ENCODE results near the gene VPS29. TPM values are rescaled to one million over a fixed set of nuclear protein-coding genes. Genes with fewer than 3 reads are reported as not detected.

The VPS29 gene
- total RNA-seq, 2 donors from 2014 or later, result 120 to 130 TPM

DNA sequence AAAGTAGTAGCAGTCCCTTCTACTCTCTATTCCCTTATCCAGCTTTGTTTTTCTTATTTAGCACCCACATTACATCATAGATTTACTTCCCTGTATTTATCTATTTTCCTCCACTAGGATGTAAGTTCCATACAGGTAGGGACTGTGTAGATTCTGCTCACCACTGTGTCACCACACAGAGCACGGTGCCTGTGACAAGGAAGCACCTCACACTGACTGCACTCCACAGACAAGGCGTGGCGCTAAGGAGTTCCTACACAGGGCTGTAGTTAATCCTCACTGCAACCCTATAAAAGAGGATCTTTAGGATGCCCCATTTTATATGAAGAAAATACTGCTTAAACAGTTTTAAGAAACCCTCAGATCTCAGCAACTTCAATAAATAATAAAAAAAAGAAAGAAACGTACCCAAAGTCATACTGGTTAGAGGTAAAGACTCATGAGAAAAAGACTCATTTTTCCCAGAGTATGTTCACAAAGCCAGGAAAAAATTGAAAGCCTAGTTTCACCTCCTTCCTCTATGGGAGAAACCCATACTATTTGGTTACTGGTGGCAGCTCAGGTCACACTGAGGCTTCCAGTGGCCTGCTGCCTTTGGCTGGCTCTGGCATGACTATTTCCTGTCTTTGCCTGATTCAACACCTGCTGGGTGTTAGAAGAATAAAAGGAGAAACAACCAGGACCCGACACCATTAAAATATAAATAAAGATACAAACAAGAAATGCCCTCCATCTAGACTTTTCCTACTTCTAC lies 37.1 kb upstream of the VPS29 start:
- no peak for TF ChIP-seq CTCF (IDR thresholded peaks at IDR 0.05)
- no peaks in the 10 kb centered on the region for H3K9me3 ChIP-seq
- peak overlapping the region; percentile 42 for H3K27ac ChIP-seq
- peak; percentile 44 for DNase-seq
- H3K27me3 ChIP-seq, result no peaks in the 10 kb centered on the region
- H3K4me3 ChIP-seq, result no peak overlapping the region
- no peaks in the 10 kb centered on the region for H3K4me1 ChIP-seq
- H3K36me3 ChIP-seq, result peaks cover 6% of the 10 kb centered on the region
- peak overlapping the region in 1 of 2 donors; percentile 1 for H3K9ac ChIP-seq (ENCODE audit: low read depth in 2 of 2, low read length in 2 of 2)
- intact Hi-C loops (cut with DNase I), result no loop called here

- Histone ChIP-seq H3K9me3 (no peaks in the 10 kb centered on the region), H3K4me3 (no peak overlapping the region), H3K9ac (ENCODE audit: low read depth in 2 of 2, low read length in 2 of 2) (peak overlapping the region in 1 of 2 donors; percentile 3), H3K27me3 (no peaks in the 10 kb centered on the region), H3K27ac (peak overlapping the region; percentile 42), H3K4me1 (no peaks in the 10 kb centered on the region), H3K36me3 (peaks cover 6% of the 10 kb centered on the region)
- intact Hi-C loops (cut with DNase I), result no loop called here
- TF ChIP-seq CTCF (IDR thresholded peaks at IDR 0.05), result no peak
- peak; percentile 36 for DNase-seq
Measured at GRCh38 chr12:110537605-110538409, 35.9 kb upstream of the VPS29 start.

DNA sequence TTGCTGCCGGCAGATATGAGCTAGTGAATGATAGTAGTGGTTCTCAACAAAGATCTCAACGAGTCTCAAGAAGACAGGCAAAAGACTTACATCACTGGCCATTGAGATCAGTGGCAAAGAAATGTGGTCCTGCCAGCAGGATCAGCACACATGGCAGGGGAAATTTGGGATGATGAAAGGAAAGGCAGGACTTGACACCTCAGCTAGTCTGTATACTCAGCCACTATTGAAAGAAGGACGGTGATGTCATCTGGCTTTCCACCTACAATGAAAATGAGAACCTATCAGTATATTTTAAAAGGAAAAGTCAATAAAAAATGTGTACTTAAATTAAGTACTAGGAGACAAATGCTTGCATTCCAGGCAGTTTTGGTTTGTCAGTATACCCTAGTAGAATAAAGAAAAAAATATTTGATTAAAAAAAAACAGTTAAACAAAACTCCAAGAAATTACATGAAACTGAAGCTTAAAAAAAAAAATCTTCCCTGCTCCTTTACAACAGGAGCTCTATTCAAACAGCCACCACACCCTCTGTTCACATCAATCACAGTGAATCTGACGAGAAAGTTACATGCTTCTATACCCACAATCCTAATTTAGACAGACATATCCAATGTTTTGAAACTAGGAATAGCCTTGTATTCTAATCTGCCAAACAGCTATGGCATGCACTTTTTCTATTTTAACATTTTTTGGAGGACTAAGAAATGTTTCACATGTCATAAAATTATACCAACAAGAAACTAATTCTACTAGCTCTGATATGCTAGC lies 35.1 kb upstream of the VPS29 start:
- H3K4me1 ChIP-seq, result peaks cover 6% of the 10 kb centered on the region
- TF ChIP-seq CTCF (IDR thresholded peaks at IDR 0.05), result no peak
- no peaks in the 10 kb centered on the region for H3K9me3 ChIP-seq
- peaks cover 6% of the 10 kb centered on the region for H3K36me3 ChIP-seq
- H3K27me3 ChIP-seq, result no peaks in the 10 kb centered on the region
- H3K27ac ChIP-seq, result peak overlapping the region; percentile 42
- DNase-seq, result no peak
- H3K4me3 ChIP-seq, result no peak overlapping the region
- H3K9ac ChIP-seq (ENCODE audit: low read depth in 2 of 2, low read length in 2 of 2), result peak overlapping the region; percentile 1 to 9
- intact Hi-C loops (cut with DNase I), result no loop called here

GRCh38 chr12:110534811-110535210 lies 32.9 kb upstream of the VPS29 start:
- Histone ChIP-seq H3K36me3 (peaks cover 6% of the 10 kb centered on the region), H3K9ac (ENCODE audit: low read depth in 2 of 2, low read length in 2 of 2) (no peak overlapping the region), H3K27ac (no peak overlapping the region), H3K27me3 (no peaks in the 10 kb centered on the region), H3K9me3 (no peaks in the 10 kb centered on the region), H3K4me1 (peaks cover 9% of the 10 kb centered on the region), H3K4me3 (no peak overlapping the region)
- TF ChIP-seq CTCF (IDR thresholded peaks at IDR 0.05), result no peak
- intact Hi-C loops (cut with DNase I), result no loop called here
- no peak for DNase-seq

DNA sequence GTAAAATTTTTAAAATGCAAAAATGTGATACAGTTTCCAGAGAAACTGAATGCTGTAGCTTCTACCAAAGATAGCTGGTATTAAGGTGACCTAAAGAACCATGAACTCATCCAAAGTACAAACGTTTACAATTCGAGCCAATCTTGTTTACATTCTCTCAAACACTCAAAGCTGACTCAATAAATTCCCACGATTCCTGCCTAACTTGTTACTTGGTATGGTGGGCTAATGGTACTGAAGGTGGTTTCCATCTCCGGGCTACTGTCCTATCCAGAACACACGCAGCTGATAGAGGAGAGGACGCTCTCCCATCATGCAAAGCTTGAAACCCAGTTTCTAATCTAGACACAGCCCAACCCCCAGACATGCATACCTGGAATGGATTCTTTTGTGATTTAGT lies 31.7 kb upstream of the VPS29 start:
- Histone ChIP-seq H3K27me3 (no peaks in the 10 kb centered on the region), H3K9ac (ENCODE audit: low read depth in 2 of 2, low read length in 2 of 2) (no peak overlapping the region), H3K27ac (no peak overlapping the region), H3K4me1 (peaks cover 9% of the 10 kb centered on the region), H3K4me3 (no peak overlapping the region), H3K9me3 (no peaks in the 10 kb centered on the region), H3K36me3 (peaks cover 6% of the 10 kb centered on the region)
- intact Hi-C loops (cut with DNase I), result no loop called here
- TF ChIP-seq CTCF (IDR thresholded peaks at IDR 0.05), result no peak
- no peak for DNase-seq
